GM19035 (cell line): ENCODE data around the gene PSMB11.
"Not testable (repeated sequence)": the region's sequence is repeated elsewhere in the genome, so short reads cannot be mapped to it uniquely, and the experiment has no call there.

Experiments used
- ATAC-seq: cut with Tn5 transposase; IDR thresholded peaks from one replicate; pipeline ENCODE4 v1.9.1; 2021; ENCODE audit not compliant: unreplicated experiment

The PSMB11 gene

DNA sequence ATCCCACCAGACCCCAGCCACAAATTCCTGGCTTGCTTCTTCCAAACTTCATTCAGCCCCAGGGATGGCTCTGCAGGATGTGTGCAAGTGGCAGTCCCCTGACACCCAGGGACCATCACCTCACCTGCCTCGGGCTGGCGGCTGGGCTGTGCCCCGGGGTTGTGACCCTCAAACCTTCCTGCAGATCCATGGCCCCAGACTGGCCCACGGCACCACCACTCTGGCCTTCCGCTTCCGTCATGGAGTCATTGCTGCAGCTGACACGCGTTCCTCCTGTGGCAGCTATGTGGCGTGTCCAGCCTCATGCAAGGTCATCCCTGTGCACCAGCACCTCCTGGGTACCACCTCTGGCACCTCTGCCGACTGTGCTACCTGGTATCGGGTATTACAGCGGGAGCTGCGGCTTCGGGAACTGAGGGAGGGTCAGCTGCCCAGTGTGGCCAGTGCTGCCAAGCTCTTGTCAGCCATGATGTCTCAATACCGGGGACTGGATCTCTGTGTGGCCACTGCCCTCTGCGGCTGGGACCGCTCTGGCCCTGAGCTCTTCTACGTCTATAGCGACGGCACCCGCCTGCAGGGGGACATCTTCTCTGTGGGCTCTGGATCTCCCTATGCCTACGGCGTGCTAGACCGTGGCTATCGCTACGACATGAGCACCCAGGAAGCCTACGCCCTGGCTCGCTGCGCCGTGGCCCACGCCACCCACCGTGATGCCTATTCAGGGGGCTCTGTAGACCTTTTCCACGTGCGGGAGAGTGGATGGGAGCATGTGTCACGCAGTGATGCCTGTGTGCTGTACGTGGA is at the start of gene PSMB11:
Gene PSMB11 (plus strand): TSS at position 51 of the 804 bp plus-strand sequence. CDS start 14 bp downstream, at position 65.
- ATAC-seq: no peak

DNA sequence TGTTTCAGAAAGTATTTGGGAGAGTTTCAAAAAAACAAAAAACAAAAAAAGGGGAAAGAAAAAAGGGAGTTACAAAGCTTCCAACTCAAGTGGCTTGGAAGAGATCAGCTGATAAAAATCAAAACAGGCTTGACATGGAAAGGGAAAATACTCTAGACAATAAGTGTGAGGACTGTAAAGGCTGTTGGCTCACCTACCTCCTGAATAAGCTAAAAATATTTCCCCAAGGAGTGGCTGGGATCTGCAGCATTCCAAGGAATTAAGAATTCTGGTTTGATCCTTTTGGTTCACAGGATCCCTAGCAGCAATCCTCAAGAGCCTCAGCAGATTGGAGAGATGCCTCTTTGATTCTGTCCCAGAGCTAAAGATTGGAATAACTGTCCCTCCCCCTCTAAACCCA is 48.5 kb upstream of the PSMB11 start:
- ATAC-seq: no peak

DNA sequence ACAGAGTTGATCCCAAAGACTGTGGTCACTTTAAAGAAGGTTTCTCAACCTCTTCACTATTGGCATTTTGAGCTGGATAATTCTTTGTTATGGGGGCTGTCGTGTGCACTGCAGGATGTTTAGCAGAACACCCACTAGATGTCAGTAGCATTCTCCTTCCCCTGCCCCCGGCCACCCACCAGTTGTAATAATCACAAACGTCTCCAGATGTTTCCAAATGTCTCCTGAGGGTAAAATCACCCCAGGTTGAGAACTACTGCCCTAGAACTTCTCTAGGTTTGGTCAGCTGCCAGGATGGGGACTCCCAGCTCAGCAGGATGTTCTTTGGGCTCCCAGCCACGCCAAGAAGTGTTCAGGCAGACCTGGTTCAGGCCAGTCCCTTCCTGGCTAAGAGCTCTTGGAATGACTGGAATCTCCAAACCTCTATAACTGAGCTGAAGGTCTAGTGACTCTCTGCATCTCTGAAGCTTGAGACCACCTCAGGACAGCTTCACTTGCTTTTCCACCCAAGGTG is 47.2 kb upstream of the PSMB11 start:
- no peak for ATAC-seq

GRCh38 chr14:22995889-22996625 is 46.0 kb upstream of the PSMB11 start:
- ATAC-seq: no peak

GRCh38 chr14:22996768-22997654 is 45.0 kb upstream of the PSMB11 start:
- ATAC-seq: no peak

GRCh38 chr14:22997676-22998323 is 44.2 kb upstream of the PSMB11 start:
- ATAC-seq: no peak

DNA sequence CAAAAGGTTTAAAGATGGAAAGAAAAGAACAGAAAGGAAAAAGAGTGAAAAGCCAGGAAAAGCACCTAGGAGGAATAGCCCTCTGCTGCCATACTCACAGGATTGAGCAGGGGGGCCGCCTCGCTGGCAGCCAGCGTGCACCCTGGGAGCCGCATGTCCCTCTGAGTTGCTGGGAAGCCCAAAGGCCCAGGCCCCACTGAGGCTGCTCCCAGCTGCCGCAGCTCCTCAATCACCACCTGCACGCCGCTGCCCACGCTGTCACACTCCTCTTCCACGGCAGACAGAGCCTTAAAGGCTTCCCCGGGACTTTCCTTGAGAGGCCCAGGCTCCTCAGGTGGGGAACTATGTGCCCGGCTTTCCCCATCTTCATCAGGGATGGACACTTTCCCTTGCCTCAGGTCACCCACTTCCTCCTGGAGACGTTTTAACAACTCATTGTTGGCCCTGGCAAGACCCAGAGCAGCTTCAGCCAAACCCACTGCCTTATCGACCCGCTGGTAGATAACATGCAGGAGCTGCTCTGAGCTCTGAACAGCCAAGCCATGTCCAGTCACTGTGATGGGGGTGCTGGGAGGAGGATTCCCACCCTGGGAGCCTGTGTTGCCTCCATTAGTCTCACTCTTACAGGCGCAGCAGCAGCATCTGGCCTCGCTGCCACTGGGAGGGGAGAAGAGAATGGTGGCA is 43.5 kb upstream of the PSMB11 start:
- ATAC-seq: no peak

GRCh38 chr14:23000860-23001259 is 41.2 kb upstream of the PSMB11 start:
- ATAC-seq: no peak

DNA sequence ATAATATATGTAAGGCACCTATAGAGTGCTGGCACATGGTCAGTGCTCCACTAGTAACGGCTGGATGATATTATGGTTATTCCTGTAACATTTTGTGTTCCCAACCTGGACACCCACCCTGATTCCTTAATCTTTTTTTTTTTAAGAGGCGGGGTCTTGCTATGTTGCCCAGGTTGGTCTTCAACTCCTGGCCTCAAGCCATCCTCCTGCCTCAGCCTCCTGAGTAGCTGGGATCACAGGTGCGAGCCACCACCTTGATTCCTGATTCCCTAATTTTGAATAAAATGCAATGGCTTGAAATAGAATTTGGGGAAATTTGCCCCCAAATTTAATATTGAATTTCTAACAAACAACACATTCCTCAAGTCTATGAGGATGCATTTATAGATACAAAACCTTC is 39.4 kb upstream of the PSMB11 start:
- no peak for ATAC-seq

DNA sequence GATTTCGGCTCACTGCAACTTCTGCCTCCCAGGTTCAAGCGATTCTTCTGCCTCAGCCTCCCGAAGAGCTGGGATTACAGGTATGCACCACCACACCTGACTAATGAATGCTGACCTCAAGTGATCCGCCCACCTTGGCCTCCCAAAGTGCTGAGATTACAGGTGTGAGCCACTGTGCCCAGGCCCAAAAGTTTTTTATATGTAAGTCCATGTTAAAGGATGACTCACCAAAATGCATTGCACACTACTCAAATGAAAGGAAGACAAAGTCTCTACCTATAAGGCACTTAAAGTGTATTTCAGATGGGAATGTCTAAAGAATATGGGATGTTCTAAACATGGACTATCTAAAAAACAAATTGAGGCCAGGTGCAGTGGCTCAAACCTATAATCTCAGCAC is 37.7 kb upstream of the PSMB11 start:
- not testable (repeated sequence) for ATAC-seq

GRCh38 chr14:23005451-23006187 is 36.4 kb upstream of the PSMB11 start:
- ATAC-seq: no peak

GRCh38 chr14:23006188-23006534 is 35.9 kb upstream of the PSMB11 start:
- no peak for ATAC-seq

DNA sequence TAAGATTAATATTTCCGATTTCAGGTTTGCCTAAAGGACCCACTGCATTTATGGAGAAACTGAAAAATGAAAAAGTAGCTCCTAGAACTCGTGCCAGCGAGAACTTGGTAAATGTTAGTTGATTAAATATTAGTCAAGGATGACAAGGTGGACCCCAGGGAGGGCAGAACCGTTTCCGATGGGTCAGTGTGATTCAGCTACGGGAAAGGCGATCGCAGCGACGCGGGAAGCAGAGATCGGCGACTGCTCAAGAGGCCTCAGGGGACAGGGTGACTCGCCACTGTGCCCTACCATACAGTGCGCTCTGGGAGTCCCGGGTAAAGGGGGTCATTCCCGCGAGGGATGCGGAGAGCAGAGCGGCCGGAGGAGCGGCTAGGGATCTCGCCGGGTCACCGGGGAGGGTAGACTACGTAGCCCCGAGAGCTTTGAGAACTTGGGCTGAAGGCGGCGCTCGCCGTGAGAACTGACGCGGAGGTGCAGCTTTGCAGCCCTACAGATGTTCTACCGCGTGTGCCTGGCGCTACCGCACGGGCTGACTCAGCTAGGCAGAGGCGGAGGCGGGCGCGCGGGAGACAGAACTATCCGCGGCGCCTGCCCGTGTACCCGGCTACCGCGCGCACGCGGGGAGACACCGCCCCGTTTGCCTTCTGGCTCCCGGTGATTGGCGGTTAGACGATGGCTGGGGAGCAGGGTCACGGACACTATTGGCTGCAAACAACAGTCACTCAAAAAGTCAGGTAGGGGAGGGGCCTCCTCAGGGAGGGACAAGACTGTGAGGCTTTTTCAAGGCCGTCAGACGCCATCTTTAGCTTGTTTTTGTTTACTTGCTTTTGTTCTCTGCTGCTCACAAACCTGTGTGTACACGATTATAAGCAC is 35.2 kb upstream of the PSMB11 start:
- peak; percentile 91 for ATAC-seq

GRCh38 chr14:23008831-23009230 is 33.2 kb upstream of the PSMB11 start:
- ATAC-seq: no peak

GRCh38 chr14:23009483-23009938 is 32.5 kb upstream of the PSMB11 start:
- ATAC-seq: no peak

GRCh38 chr14:23009939-23010726 is 31.9 kb upstream of the PSMB11 start, which contains the start of gene C14orf93:
Gene C14orf93, minus strand, starts transcription at chr14:23010143. Its CDS starts 11,120 bp downstream, at chr14:22999023.
- ATAC-seq: no peak

DNA sequence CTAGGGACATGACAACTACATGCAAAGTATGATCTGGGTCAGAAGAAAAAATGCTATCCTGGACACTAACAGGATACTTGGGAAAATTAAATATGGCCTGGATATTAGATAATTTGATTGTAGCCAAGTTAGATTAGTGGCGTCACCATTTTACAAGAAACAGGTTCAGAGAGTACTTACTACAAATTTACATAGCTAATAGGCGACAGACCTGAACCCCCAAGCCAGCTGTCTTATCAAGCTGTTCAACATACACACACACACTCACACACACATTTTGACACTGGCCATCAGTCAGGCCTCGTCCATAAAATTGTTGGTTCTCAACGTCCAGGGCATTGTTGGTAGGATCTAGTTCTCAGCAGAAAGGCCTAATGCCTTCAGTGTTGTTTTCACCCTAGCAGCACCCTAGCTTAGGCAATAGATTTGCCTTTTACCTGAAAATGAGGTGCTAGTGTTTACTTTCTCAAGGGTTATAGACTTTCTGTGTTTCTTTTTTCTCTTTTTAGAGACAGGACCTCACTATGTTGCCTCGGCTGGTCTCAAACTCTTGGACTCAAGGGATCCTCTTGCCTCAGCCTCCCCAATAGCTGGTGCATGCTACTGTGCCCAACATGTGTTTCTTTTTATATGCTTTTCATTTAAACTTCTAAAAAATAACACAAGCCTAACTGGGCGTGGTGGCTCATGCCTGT is 28.8 kb upstream of the PSMB11 start:
- no peak for ATAC-seq
